CD4-positive, alpha-beta T cell treated with Interleukin-10 for 1 hour (primary cell): Measurements from ENCODE around the gene VPS16.
"Not testable (repeated sequence)": the region's sequence is repeated elsewhere in the genome, so short reads cannot be mapped to it uniquely, and the experiment has no call there.

ENCODE experiments used
- DNase-seq: peaks from one replicate; pipeline ENCODE4 v3.0.0-alpha.2; 2020

Gene VPS16

GRCh38 chr20:2873010-2873746, 32.6 kb downstream of the VPS16 start, which contains the start of gene PTPRA:
Gene PTPRA, plus strand, starts transcription at chr20:2873481. Its CDS starts 90,797 bp downstream, at chr20:2964278.
- DNase-seq, result peak; percentile 93

GRCh38 chr20:2873747-2874041, 33.1 kb downstream of the VPS16 start:
- DNase-seq, result peak; percentile 69

GRCh38 chr20:2874456-2874855, 33.9 kb downstream of the VPS16 start:
- DNase-seq, result peak; percentile 15

GRCh38 chr20:2875690-2876203, 35.2 kb downstream of the VPS16 start:
- DNase-seq, result no peak

- DNase-seq, result no peak
Measured at GRCh38 chr20:2878515-2878914, 38.0 kb downstream of the VPS16 start.

- DNase-seq, result no peak
Measured at GRCh38 chr20:2879146-2879545, 38.6 kb downstream of the VPS16 start.

- DNase-seq, result no peak
Measured at GRCh38 chr20:2880650-2881049, 40.1 kb downstream of the VPS16 start.

- DNase-seq, result no peak
Measured at GRCh38 chr20:2883726-2884637, 43.4 kb downstream of the VPS16 start.

GRCh38 chr20:2887715-2888114, 47.2 kb downstream of the VPS16 start:
- no peak for DNase-seq

- DNase-seq, result no peak
Measured at GRCh38 chr20:2888224-2888955, 47.8 kb downstream of the VPS16 start.

- DNase-seq, result no peak
Measured at GRCh38 chr20:2889209-2889608, 48.7 kb downstream of the VPS16 start.

GRCh38 chr20:2889797-2890196, 49.3 kb downstream of the VPS16 start:
- no peak for DNase-seq

GRCh38 chr20:2890742-2891141, 50.2 kb downstream of the VPS16 start:
- no peak for DNase-seq

- no peak for DNase-seq
Measured at GRCh38 chr20:2891343-2891742, 50.8 kb downstream of the VPS16 start.

GRCh38 chr20:2892376-2892775, 51.8 kb downstream of the VPS16 start:
- DNase-seq, result no peak

- DNase-seq, result no peak
Measured at GRCh38 chr20:2894221-2894620, 53.7 kb downstream of the VPS16 start.

GRCh38 chr20:2895154-2895553, 54.6 kb downstream of the VPS16 start:
- not testable (repeated sequence) for DNase-seq

- no peak for DNase-seq
Measured at GRCh38 chr20:2899243-2899642, 58.7 kb downstream of the VPS16 start.

GRCh38 chr20:2900845-2901592, 60.5 kb downstream of the VPS16 start:
- DNase-seq, result no peak

GRCh38 chr20:2902291-2902690, 61.7 kb downstream of the VPS16 start:
- no peak for DNase-seq

- DNase-seq, result no peak
Measured at GRCh38 chr20:2902818-2903217, 62.3 kb downstream of the VPS16 start.

- DNase-seq, result no peak
Measured at GRCh38 chr20:2903686-2904085, 63.1 kb downstream of the VPS16 start.

GRCh38 chr20:2907519-2907918, 67.0 kb downstream of the VPS16 start:
- no peak for DNase-seq
